ENCODE measurements around the gene TNIK. TPM values are rescaled to one million over a fixed set of nuclear protein-coding genes. Genes with fewer than 3 reads are reported as not detected.

TNIK gene
- total RNA-seq, 1 experiment from 2014 or later: 0.69 TPM

DNA sequence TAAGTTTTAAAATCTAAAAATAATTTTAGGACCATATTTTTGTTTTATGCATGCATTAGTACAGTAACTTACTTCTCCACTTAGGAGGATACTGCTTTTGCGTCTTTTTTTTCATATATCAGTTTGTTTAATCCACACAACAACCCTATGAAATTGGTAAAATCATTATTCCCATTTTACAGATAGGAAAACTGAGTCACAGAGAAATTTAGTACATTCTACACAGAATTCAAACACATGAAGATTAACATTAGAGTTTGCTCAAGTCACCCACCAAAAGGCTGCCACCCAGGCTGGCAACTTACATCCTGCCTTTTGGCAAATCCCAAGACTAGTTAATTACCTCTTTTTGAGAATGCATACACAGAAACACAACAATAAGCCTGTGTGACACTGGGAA is 28.7 kb downstream of the TNIK start:
- intact Hi-C loops (cut with micrococcal nuclease; ENCODE audit: unreplicated experiment): no loop called here
- CTCF ChIA-PET: no interaction called here
- H3K36me3 ChIP-seq (ENCODE audit: insufficient read depth, low read length, poor library complexity, severe bottlenecking): no peaks in the 10 kb centered on the region
- peaks cover 23% of the 10 kb centered on the region for H3K27me3 ChIP-seq (replicated peaks; ENCODE audit: insufficient read depth, low read depth, low read length, poor library complexity)
- TF ChIP-seq CTCF (conservative IDR thresholded peaks at IDR 0.05; ENCODE audit: low read depth, low read length) (no peak), EZH2 (IDR thresholded peaks at IDR 0.05; ENCODE audit: borderline replicate concordance, low read depth, low read length, poor library complexity, severe bottlenecking) (no peak)
- no TSS peak for BruUV-seq (replicated peaks)
- DNase-seq (ENCODE audit: low spot score): no peak
- POLR2A ChIA-PET (ENCODE audit: low non-redundant PET): no interaction called here
- H3K27ac ChIP-seq (ENCODE audit: low read depth, low read length, poor library complexity, severe bottlenecking): no peak overlapping the region
- H3K9me3 ChIP-seq (ENCODE audit: low read depth, low read length, poor library complexity, severe bottlenecking): no peaks in the 10 kb centered on the region
- peaks cover 6% of the 10 kb centered on the region for H3K4me1 ChIP-seq (ENCODE audit: insufficient read depth, low read length, poor library complexity, severe bottlenecking)
- H3K4me3 ChIP-seq (ENCODE audit: low read depth, low read length, poor library complexity, severe bottlenecking): no peak overlapping the region

GRCh38 chr3:171430530-171430929 is 29.7 kb downstream of the TNIK start:
- intact Hi-C loops (cut with micrococcal nuclease; ENCODE audit: unreplicated experiment): no loop called here
- peaks cover 6% of the 10 kb centered on the region for H3K4me1 ChIP-seq (ENCODE audit: insufficient read depth, low read length, poor library complexity, severe bottlenecking)
- H3K4me3 ChIP-seq (ENCODE audit: low read depth, low read length, poor library complexity, severe bottlenecking): no peak overlapping the region
- ChIA-PET CTCF (no interaction called here), POLR2A (ENCODE audit: low non-redundant PET) (no interaction called here)
- H3K27me3 ChIP-seq (replicated peaks; ENCODE audit: insufficient read depth, low read depth, low read length, poor library complexity): peaks cover 20% of the 10 kb centered on the region
- no peaks in the 10 kb centered on the region for H3K36me3 ChIP-seq (ENCODE audit: insufficient read depth, low read length, poor library complexity, severe bottlenecking)
- no peak overlapping the region for H3K27ac ChIP-seq (ENCODE audit: low read depth, low read length, poor library complexity, severe bottlenecking)
- no TSS peak for BruUV-seq (replicated peaks)
- TF ChIP-seq EZH2 (IDR thresholded peaks at IDR 0.05; ENCODE audit: borderline replicate concordance, low read depth, low read length, poor library complexity, severe bottlenecking) (no peak), CTCF (conservative IDR thresholded peaks at IDR 0.05; ENCODE audit: low read depth, low read length) (no peak)
- no peak for DNase-seq (ENCODE audit: low spot score)
- H3K9me3 ChIP-seq (ENCODE audit: low read depth, low read length, poor library complexity, severe bottlenecking): no peaks in the 10 kb centered on the region

DNA sequence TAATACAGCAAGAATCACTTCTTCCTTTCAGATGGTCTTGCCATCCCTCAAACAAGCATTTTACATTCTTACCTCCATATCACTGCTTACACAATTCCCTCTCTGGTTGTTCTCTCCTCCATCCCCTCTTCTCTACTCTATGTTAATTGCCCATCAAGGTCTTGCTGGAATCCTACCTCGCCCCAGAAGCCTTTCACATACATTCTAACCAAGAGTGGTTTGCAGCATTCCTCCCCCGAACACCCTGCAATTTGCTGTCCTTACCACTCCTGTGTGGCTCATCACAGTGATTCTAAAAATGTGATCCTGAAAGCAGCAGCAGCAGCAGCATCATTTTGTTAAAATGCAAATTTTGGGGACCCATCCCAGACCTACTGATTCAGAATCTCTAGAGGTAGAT is 30.6 kb downstream of the TNIK start:
- BruUV-seq (replicated peaks): no TSS peak
- H3K36me3 ChIP-seq (ENCODE audit: insufficient read depth, low read length, poor library complexity, severe bottlenecking): no peaks in the 10 kb centered on the region
- no peaks in the 10 kb centered on the region for H3K9me3 ChIP-seq (ENCODE audit: low read depth, low read length, poor library complexity, severe bottlenecking)
- H3K27me3 ChIP-seq (replicated peaks; ENCODE audit: insufficient read depth, low read depth, low read length, poor library complexity): peaks cover 20% of the 10 kb centered on the region
- ChIA-PET CTCF (no interaction called here), POLR2A (ENCODE audit: low non-redundant PET) (no interaction called here)
- DNase-seq (ENCODE audit: low spot score): no peak
- H3K27ac ChIP-seq (ENCODE audit: low read depth, low read length, poor library complexity, severe bottlenecking): no peak overlapping the region
- no peak for TF ChIP-seq EZH2 (IDR thresholded peaks at IDR 0.05; ENCODE audit: borderline replicate concordance, low read depth, low read length, poor library complexity, severe bottlenecking)
- TF ChIP-seq CTCF (conservative IDR thresholded peaks at IDR 0.05; ENCODE audit: low read depth, low read length): no peak
- intact Hi-C loops (cut with micrococcal nuclease; ENCODE audit: unreplicated experiment): no loop called here
- no peak overlapping the region for H3K4me3 ChIP-seq (ENCODE audit: low read depth, low read length, poor library complexity, severe bottlenecking)
- peaks cover 6% of the 10 kb centered on the region for H3K4me1 ChIP-seq (ENCODE audit: insufficient read depth, low read length, poor library complexity, severe bottlenecking)

Measured in A673 (cell line).